Measurements from ENCODE around the gene CELA3A. TPM values are rescaled to one million over a fixed set of nuclear protein-coding genes. Genes with fewer than 3 reads are reported as not detected.
A peak's percentile ranks its signal among the peaks of the same experiment; 100 is the strongest.
"Not testable (repeated sequence)": the region's sequence is repeated elsewhere in the genome, so short reads cannot be mapped to it uniquely, and the experiment has no call there.

Gene CELA3A
- total RNA-seq, 1 experiment from 2014 or later = not detected

- H3K27me3 ChIP-seq (ENCODE audit: low read length); H3K9me3 ChIP-seq (ENCODE audit: low read length); H3K79me2 ChIP-seq (ENCODE audit: low read length); H2AFZ ChIP-seq (ENCODE audit: low read length); H3K4me3 ChIP-seq (ENCODE audit: low read length); H3K36me3 ChIP-seq (ENCODE audit: insufficient read depth, low read length); H4K20me1 ChIP-seq (ENCODE audit: insufficient read depth, low read depth, low read length); H3K27ac ChIP-seq (ENCODE audit: low read length); H3K9me2 ChIP-seq (replicated peaks; ENCODE audit: insufficient read depth, low read length); DNase-seq; H3K4me2 ChIP-seq (ENCODE audit: low read depth, low read length, poor library complexity, severe bottlenecking); H3K9ac ChIP-seq (ENCODE audit: low read length): not testable (repeated sequence)
- peaks cover 11% of the 10 kb centered on the region for H3K4me1 ChIP-seq (ENCODE audit: low read length)
Observed at GRCh38 chr1:22014575-22015206, 13.2 kb downstream of the CELA3A start.

- Histone ChIP-seq H3K9me3 (ENCODE audit: low read length) (no peaks in the 10 kb centered on the region), H3K9me2 (replicated peaks; ENCODE audit: insufficient read depth, low read length) (no peaks in the 10 kb centered on the region), H3K36me3 (ENCODE audit: insufficient read depth, low read length) (no peaks in the 10 kb centered on the region), H3K4me3 (ENCODE audit: low read length) (no peak overlapping the region), H3K9ac (ENCODE audit: low read length) (no peak overlapping the region), H3K79me2 (ENCODE audit: low read length) (no peaks in the 10 kb centered on the region), H3K27me3 (ENCODE audit: low read length) (no peaks in the 10 kb centered on the region), H4K20me1 (ENCODE audit: insufficient read depth, low read depth, low read length) (no peaks in the 10 kb centered on the region), H3K27ac (ENCODE audit: low read length) (no peak overlapping the region), H2AFZ (ENCODE audit: low read length) (0 out of 2 replicates have a peak overlapping the region, but pooled peaks have one; percentile 48), H3K4me2 (ENCODE audit: low read depth, low read length, poor library complexity, severe bottlenecking) (peak overlapping the region; percentile 25), H3K4me1 (ENCODE audit: low read length) (peaks cover 11% of the 10 kb centered on the region)
- DNase-seq = peak; percentile 71
Observed at GRCh38 chr1:22018583-22019559, 17.4 kb downstream of the CELA3A start.

- no peak for DNase-seq
Observed at GRCh38 chr1:22021061-22021460, 19.6 kb downstream of the CELA3A start.

GRCh38 chr1:22024485-22025367, 23.3 kb downstream of the CELA3A start:
- H3K27ac ChIP-seq (ENCODE audit: low read length) = no peak overlapping the region
- H3K9ac ChIP-seq (ENCODE audit: low read length) = peak overlapping the region; percentile 97
- no peaks in the 10 kb centered on the region for H4K20me1 ChIP-seq (ENCODE audit: insufficient read depth, low read depth, low read length)
- H3K4me1 ChIP-seq (ENCODE audit: low read length) = peaks cover 20% of the 10 kb centered on the region
- H3K79me2 ChIP-seq (ENCODE audit: low read length) = peaks cover 9% of the 10 kb centered on the region
- peak overlapping the region; percentile 97 for H2AFZ ChIP-seq (ENCODE audit: low read length)
- H3K4me2 ChIP-seq (ENCODE audit: low read depth, low read length, poor library complexity, severe bottlenecking) = peak overlapping the region; percentile 76
- H3K27me3 ChIP-seq (ENCODE audit: low read length) = no peaks in the 10 kb centered on the region
- H3K4me3 ChIP-seq (ENCODE audit: low read length) = peak overlapping the region; percentile 89
- no peaks in the 10 kb centered on the region for H3K9me2 ChIP-seq (replicated peaks; ENCODE audit: insufficient read depth, low read length)
- peak; percentile 50 for DNase-seq
- no peaks in the 10 kb centered on the region for H3K9me3 ChIP-seq (ENCODE audit: low read length)
- H3K36me3 ChIP-seq (ENCODE audit: insufficient read depth, low read length) = no peaks in the 10 kb centered on the region

More at GRCh38 chr1:22021061-22021460, 19.6 kb downstream of the CELA3A start:
- H3K27ac ChIP-seq (ENCODE audit: low read length) = no peak overlapping the region
- H3K4me2 ChIP-seq (ENCODE audit: low read depth, low read length, poor library complexity, severe bottlenecking) = no peak overlapping the region
- H3K36me3 ChIP-seq (ENCODE audit: insufficient read depth, low read length) = no peaks in the 10 kb centered on the region
- no peaks in the 10 kb centered on the region for H3K9me3 ChIP-seq (ENCODE audit: low read length)
- H3K79me2 ChIP-seq (ENCODE audit: low read length) = no peaks in the 10 kb centered on the region; the same call in 1 of the 2 replicates
- no peaks in the 10 kb centered on the region for H3K9me2 ChIP-seq (replicated peaks; ENCODE audit: insufficient read depth, low read length)
- H4K20me1 ChIP-seq (ENCODE audit: insufficient read depth, low read depth, low read length) = no peaks in the 10 kb centered on the region
- no peak overlapping the region for H3K9ac ChIP-seq (ENCODE audit: low read length)
- H3K4me3 ChIP-seq (ENCODE audit: low read length) = no peak overlapping the region
- no peaks in the 10 kb centered on the region for H3K27me3 ChIP-seq (ENCODE audit: low read length)
- peaks cover 22% of the 10 kb centered on the region for H3K4me1 ChIP-seq (ENCODE audit: low read length)
- H2AFZ ChIP-seq (ENCODE audit: low read length) = no peak overlapping the region

- H3K9me3 ChIP-seq (ENCODE audit: low read length) = no peaks in the 10 kb centered on the region
- peaks cover 20% of the 10 kb centered on the region for H3K4me1 ChIP-seq (ENCODE audit: low read length)
- H3K9me2 ChIP-seq (replicated peaks; ENCODE audit: insufficient read depth, low read length) = no peaks in the 10 kb centered on the region
- no peaks in the 10 kb centered on the region for H4K20me1 ChIP-seq (ENCODE audit: insufficient read depth, low read depth, low read length)
- H3K4me2 ChIP-seq (ENCODE audit: low read depth, low read length, poor library complexity, severe bottlenecking) = peak overlapping the region; percentile 76
- H3K27ac ChIP-seq (ENCODE audit: low read length) = peak overlapping the region; percentile 77
- no peaks in the 10 kb centered on the region for H3K27me3 ChIP-seq (ENCODE audit: low read length)
- no peaks in the 10 kb centered on the region for H3K36me3 ChIP-seq (ENCODE audit: insufficient read depth, low read length)
- peaks cover 9% of the 10 kb centered on the region for H3K79me2 ChIP-seq (ENCODE audit: low read length)
- DNase-seq = peak; percentile 96
- peak overlapping the region; percentile 97 for H3K9ac ChIP-seq (ENCODE audit: low read length)
- peak overlapping the region; percentile 97 for H2AFZ ChIP-seq (ENCODE audit: low read length)
- peak overlapping the region; percentile 89 for H3K4me3 ChIP-seq (ENCODE audit: low read length)
Observed at GRCh38 chr1:22025368-22026155, 24.1 kb downstream of the CELA3A start.

GRCh38 chr1:22026924-22027289, 25.4 kb downstream of the CELA3A start:
- H3K4me3 ChIP-seq (ENCODE audit: low read length) = peak overlapping the region; percentile 89; the same call in 1 of the 2 replicates
- H3K9ac ChIP-seq (ENCODE audit: low read length) = peak overlapping the region; percentile 97; the same call in 1 of the 2 replicates
- peaks cover 9% of the 10 kb centered on the region for H3K79me2 ChIP-seq (ENCODE audit: low read length)
- peaks cover 6% of the 10 kb centered on the region; the same call in 1 of the 2 replicates for H4K20me1 ChIP-seq (ENCODE audit: insufficient read depth, low read depth, low read length)
- no peak overlapping the region for H2AFZ ChIP-seq (ENCODE audit: low read length)
- peaks cover 20% of the 10 kb centered on the region for H3K4me1 ChIP-seq (ENCODE audit: low read length)
- peak overlapping the region; percentile 76 for H3K4me2 ChIP-seq (ENCODE audit: low read depth, low read length, poor library complexity, severe bottlenecking)
- H3K36me3 ChIP-seq (ENCODE audit: insufficient read depth, low read length) = no peaks in the 10 kb centered on the region
- H3K27me3 ChIP-seq (ENCODE audit: low read length) = no peaks in the 10 kb centered on the region
- H3K27ac ChIP-seq (ENCODE audit: low read length) = no peak overlapping the region
- no peaks in the 10 kb centered on the region for H3K9me2 ChIP-seq (replicated peaks; ENCODE audit: insufficient read depth, low read length)
- H3K9me3 ChIP-seq (ENCODE audit: low read length) = no peaks in the 10 kb centered on the region
- DNase-seq = no peak

GRCh38 chr1:22030057-22030456, 28.6 kb downstream of the CELA3A start:
- H3K9me3 ChIP-seq (ENCODE audit: low read length) = no peaks in the 10 kb centered on the region
- H3K27me3 ChIP-seq (ENCODE audit: low read length) = no peaks in the 10 kb centered on the region
- H3K4me1 ChIP-seq (ENCODE audit: low read length) = peaks cover 11% of the 10 kb centered on the region
- H2AFZ ChIP-seq (ENCODE audit: low read length) = no peak overlapping the region
- DNase-seq = no peak
- H3K27ac ChIP-seq (ENCODE audit: low read length) = no peak overlapping the region
- no peaks in the 10 kb centered on the region for H3K36me3 ChIP-seq (ENCODE audit: insufficient read depth, low read length)
- peaks cover 6% of the 10 kb centered on the region; the same call in 1 of the 2 replicates for H4K20me1 ChIP-seq (ENCODE audit: insufficient read depth, low read depth, low read length)
- H3K9ac ChIP-seq (ENCODE audit: low read length) = no peak overlapping the region
- no peak overlapping the region for H3K4me2 ChIP-seq (ENCODE audit: low read depth, low read length, poor library complexity, severe bottlenecking)
- peaks cover 9% of the 10 kb centered on the region for H3K79me2 ChIP-seq (ENCODE audit: low read length)
- H3K9me2 ChIP-seq (replicated peaks; ENCODE audit: insufficient read depth, low read length) = no peaks in the 10 kb centered on the region
- no peak overlapping the region for H3K4me3 ChIP-seq (ENCODE audit: low read length)

Data from Karpas-422 (cell line).